Panc1 (cell line): ENCODE results near the gene NFATC2.

Source experiments
- CTCF ChIP-seq: fragments of 450-650 bp; IDR thresholded peaks from 2 replicates; pipeline ENCODE4 v1.5.1; 2017; ENCODE audit warnings: mild to moderate bottlenecking
- POLR2AphosphoS5 ChIP-seq: IDR thresholded peaks from 2 replicates; pipeline ENCODE4 v1.6.1; 2012; ENCODE audit warnings: mild to moderate bottlenecking, low read depth, low read length, moderate library complexity
- REST ChIP-seq, 2 experiments: IDR thresholded peaks; 2 replicates each; pipeline ENCODE4 v1.6.1; 2011 to 2012; ENCODE audit warnings: low read depth in 2 of 2, control low read depth in 1 of 2, low read length in 1 of 2, mild to moderate bottlenecking in 1 of 2, moderate library complexity in 1 of 2; ENCODE audit not compliant: insufficient read depth in 1 of 2
- SIN3A ChIP-seq: IDR thresholded peaks from 2 replicates; pipeline ENCODE4 v1.6.1; 2012; ENCODE audit warnings: low read depth, mild to moderate bottlenecking, low read length, moderate library complexity, borderline replicate concordance; ENCODE audit not compliant: insufficient read depth

GRCh38 chr20:51583073-51583472 is 40.6 kb upstream of the NFATC2 start:
- TF ChIP-seq CTCF (no peak), SIN3A (no peak), POLR2AphosphoS5 (no peak), REST (IDR thresholded peaks at IDR 0.05; ENCODE audit: insufficient read depth in 1 of 2, low read depth in 2 of 2, low read length in 1 of 2) (no peak)
